ENCODE results near the gene SEMA5A.

Gene SEMA5A

DNA sequence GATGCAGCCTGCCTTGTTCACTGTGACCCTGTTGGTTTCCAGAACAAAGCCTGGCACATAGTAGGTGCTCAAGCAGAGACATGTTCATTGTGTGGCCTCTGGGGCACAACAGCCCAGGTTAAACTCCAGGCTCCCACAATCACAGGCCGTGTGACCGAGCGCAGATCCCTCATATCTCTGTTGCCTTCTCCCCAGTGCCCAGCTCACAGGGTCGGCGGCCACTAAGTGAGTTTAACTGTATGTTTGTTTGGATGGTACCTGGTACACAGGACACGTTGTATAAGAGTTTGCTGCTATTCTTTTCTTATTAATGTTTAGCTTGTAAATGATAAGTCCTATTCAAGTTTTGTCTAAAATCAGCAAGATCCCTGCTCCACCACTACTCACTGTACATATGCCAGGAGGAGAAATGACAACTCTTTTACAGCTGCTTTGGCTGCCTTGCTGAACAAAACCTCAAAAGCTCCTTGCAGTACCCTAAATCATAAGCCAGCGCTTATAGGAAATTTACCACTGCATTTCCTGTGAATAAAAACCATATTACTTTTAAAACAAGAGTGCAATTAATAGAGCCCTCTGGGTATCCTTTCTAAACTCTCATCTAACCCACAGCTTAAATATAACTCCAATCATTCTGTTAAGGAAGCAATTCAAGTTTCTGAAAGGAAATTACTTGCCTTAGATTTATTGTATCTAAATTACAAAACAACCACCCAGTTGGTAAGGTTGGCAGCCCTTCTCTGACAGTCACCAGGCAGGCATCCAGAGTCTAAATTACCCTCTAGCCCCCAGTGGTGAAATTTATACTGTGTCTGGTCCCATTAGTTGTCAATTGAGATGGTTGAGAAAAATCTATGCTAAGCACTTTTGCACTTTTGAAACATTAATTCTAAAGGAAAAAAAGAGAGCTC lies 379.4 kb downstream of the SEMA5A start:
- Histone ChIP-seq H3K4me3 (ENCODE audit: low read length in 2 of 2) (no peak overlapping the region), H3K9ac (ENCODE audit: low read depth, low read length, poor library complexity) (no peak overlapping the region), H3K18ac (ENCODE audit: low read length) (peak overlapping the region; percentile 15), H3K36me3 (replicated peaks in 1 of 2; ENCODE audit: control insufficient read depth in 2 of 2, insufficient read depth in 2 of 2, low read length in 2 of 2) (peaks cover 0 to 4% of the 10 kb centered on the region in 2 donors), H2BK15ac (ENCODE audit: low read length) (no peak overlapping the region), H3K79me1 (ENCODE audit: low read depth, low read length) (no peaks in the 10 kb centered on the region), H3K14ac (ENCODE audit: low read length) (no peak overlapping the region), H3K27ac (replicated peaks; ENCODE audit: low read length) (no peak overlapping the region), H3K4me1 (ENCODE audit: control insufficient read depth in 2 of 2, insufficient read depth in 1 of 2, low read depth in 1 of 2, low read length in 2 of 2) (peaks cover 2 to 8% of the 10 kb centered on the region in 2 donors), H3K9me3 (replicated peaks in 1 of 2; ENCODE audit: control insufficient read depth in 2 of 2, insufficient read depth in 1 of 2, low read depth in 1 of 2, low read length in 2 of 2) (peaks cover 0 to 3% of the 10 kb centered on the region in 2 donors), H3K4me2 (ENCODE audit: insufficient read depth, low read length, poor library complexity, severe bottlenecking) (no peak overlapping the region), H4K91ac (ENCODE audit: low read depth, low read length, poor library complexity) (peak overlapping the region; percentile 6), H2BK12ac (ENCODE audit: low read length) (no peak overlapping the region), H4K8ac (ENCODE audit: low read depth, low read length) (no peak overlapping the region), H3K27me3 (ENCODE audit: control insufficient read depth in 3 of 3, insufficient read depth in 3 of 3, low read depth in 1 of 3, low read length in 3 of 3) (no peaks in the 10 kb centered on the region), H3K4ac (ENCODE audit: low read length) (no peak overlapping the region), H3K23ac (ENCODE audit: low read depth, low read length, poor library complexity) (no peak overlapping the region), H2BK120ac (ENCODE audit: low read depth, low read length) (no peak overlapping the region), H2AK5ac (ENCODE audit: low read depth, low read length) (no peak overlapping the region), H2AFZ (ENCODE audit: low read length) (no peak overlapping the region), H2BK5ac (ENCODE audit: low read length) (no peak overlapping the region)
- WGBS, 2 donors (ENCODE audit: extremely low coverage in 2 of 2, insufficient read length in 2 of 2, insufficient replicate concordance in 1 of 2): no CpG with 5 or more reads among the region's 7 CpGs
- DNase-seq (ENCODE audit: low spot score): no peak

DNA sequence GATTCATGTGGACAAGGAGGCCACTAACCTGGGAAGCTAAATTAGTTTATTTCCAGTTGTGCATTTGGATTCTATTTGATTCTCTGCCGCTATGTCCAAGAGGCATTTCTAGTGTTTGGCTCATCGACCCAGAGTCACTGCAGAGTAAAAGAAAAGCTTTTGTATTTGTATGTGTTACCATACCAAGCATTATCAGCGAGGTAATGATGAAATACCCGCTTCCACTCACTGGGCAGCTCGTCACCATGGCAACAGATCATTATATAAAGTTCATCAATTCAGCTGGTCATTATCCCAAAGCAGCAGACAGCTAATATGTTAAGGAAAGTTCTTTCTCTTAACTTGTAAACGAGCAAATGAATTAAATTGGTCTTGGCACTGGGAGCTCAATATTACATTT lies 380.3 kb downstream of the SEMA5A start:
- no peak overlapping the region for H3K4ac ChIP-seq (ENCODE audit: low read length)
- no peak overlapping the region for H2AK5ac ChIP-seq (ENCODE audit: low read depth, low read length)
- H3K36me3 ChIP-seq (replicated peaks in 1 of 2; ENCODE audit: control insufficient read depth in 2 of 2, insufficient read depth in 2 of 2, low read length in 2 of 2): peaks cover 0 to 4% of the 10 kb centered on the region in 2 donors
- no peak overlapping the region for H4K8ac ChIP-seq (ENCODE audit: low read depth, low read length)
- H2AFZ ChIP-seq (ENCODE audit: low read length): no peak overlapping the region
- H2BK5ac ChIP-seq (ENCODE audit: low read length): no peak overlapping the region
- peaks cover 0 to 3% of the 10 kb centered on the region in 2 donors for H3K9me3 ChIP-seq (replicated peaks in 1 of 2; ENCODE audit: control insufficient read depth in 2 of 2, insufficient read depth in 1 of 2, low read depth in 1 of 2, low read length in 2 of 2)
- DNase-seq (ENCODE audit: low spot score): peak; percentile 23
- H3K4me3 ChIP-seq (ENCODE audit: low read length in 2 of 2): no peak overlapping the region
- H3K27me3 ChIP-seq (ENCODE audit: control insufficient read depth in 3 of 3, insufficient read depth in 3 of 3, low read depth in 1 of 3, low read length in 3 of 3): no peaks in the 10 kb centered on the region
- no peak overlapping the region for H2BK15ac ChIP-seq (ENCODE audit: low read length)
- H3K9ac ChIP-seq (ENCODE audit: low read depth, low read length, poor library complexity): no peak overlapping the region
- no peak overlapping the region for H4K91ac ChIP-seq (ENCODE audit: low read depth, low read length, poor library complexity)
- H3K4me1 ChIP-seq (ENCODE audit: control insufficient read depth in 2 of 2, insufficient read depth in 1 of 2, low read depth in 1 of 2, low read length in 2 of 2): peaks cover 2 to 8% of the 10 kb centered on the region in 2 donors
- no peak overlapping the region for H2BK120ac ChIP-seq (ENCODE audit: low read depth, low read length)
- H3K18ac ChIP-seq (ENCODE audit: low read length): no peak overlapping the region
- no peak overlapping the region for H3K23ac ChIP-seq (ENCODE audit: low read depth, low read length, poor library complexity)
- no CpG with 5 or more reads among the region's 6 CpGs for whole genome bisulfite sequencing, 2 donors (ENCODE audit: extremely low coverage in 2 of 2, insufficient read length in 2 of 2, insufficient replicate concordance in 1 of 2)
- H3K79me1 ChIP-seq (ENCODE audit: low read depth, low read length): no peaks in the 10 kb centered on the region
- H2BK12ac ChIP-seq (ENCODE audit: low read length): no peak overlapping the region
- no peak overlapping the region for H3K4me2 ChIP-seq (ENCODE audit: insufficient read depth, low read length, poor library complexity, severe bottlenecking)
- no peak overlapping the region for H3K14ac ChIP-seq (ENCODE audit: low read length)
- H3K27ac ChIP-seq (replicated peaks; ENCODE audit: low read length): no peak overlapping the region

DNA sequence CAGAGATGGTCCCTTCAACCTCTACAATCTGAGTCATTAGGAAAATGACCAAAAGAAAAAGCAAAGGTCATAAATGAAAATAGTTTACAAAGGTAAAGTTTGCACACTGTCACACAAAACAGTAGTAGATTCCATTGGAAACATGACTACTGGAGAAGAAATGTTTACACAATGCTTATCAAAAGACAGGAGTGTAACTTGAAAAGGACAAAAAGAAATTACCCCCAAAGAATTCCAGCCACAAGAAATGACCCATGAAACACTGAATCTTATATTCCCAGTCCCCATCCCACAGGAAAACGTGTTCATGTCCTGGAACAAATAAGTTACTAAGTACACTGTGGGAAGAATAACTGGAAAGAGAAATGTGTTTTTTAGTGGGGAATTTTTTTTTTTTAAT lies 385.1 kb downstream of the SEMA5A start:
- Histone ChIP-seq H3K9me3 (replicated peaks in 1 of 2; ENCODE audit: control insufficient read depth in 2 of 2, insufficient read depth in 1 of 2, low read depth in 1 of 2, low read length in 2 of 2) (no peaks in the 10 kb centered on the region), H3K4ac (ENCODE audit: low read length) (no peak overlapping the region), H4K91ac (ENCODE audit: low read depth, low read length, poor library complexity) (no peak overlapping the region), H2BK15ac (ENCODE audit: low read length) (no peak overlapping the region), H3K4me3 (ENCODE audit: low read length in 2 of 2) (no peak overlapping the region), H3K27me3 (ENCODE audit: control insufficient read depth in 3 of 3, insufficient read depth in 3 of 3, low read depth in 1 of 3, low read length in 3 of 3) (no peaks in the 10 kb centered on the region), H3K27ac (replicated peaks; ENCODE audit: low read length) (no peak overlapping the region), H2AFZ (ENCODE audit: low read length) (no peak overlapping the region), H3K14ac (ENCODE audit: low read length) (no peak overlapping the region), H2BK12ac (ENCODE audit: low read length) (no peak overlapping the region), H2AK5ac (ENCODE audit: low read depth, low read length) (no peak overlapping the region), H4K8ac (ENCODE audit: low read depth, low read length) (no peak overlapping the region), H3K23ac (ENCODE audit: low read depth, low read length, poor library complexity) (no peak overlapping the region), H3K4me2 (ENCODE audit: insufficient read depth, low read length, poor library complexity, severe bottlenecking) (no peak overlapping the region), H2BK120ac (ENCODE audit: low read depth, low read length) (no peak overlapping the region), H3K4me1 (ENCODE audit: control insufficient read depth in 2 of 2, insufficient read depth in 1 of 2, low read depth in 1 of 2, low read length in 2 of 2) (peaks cover 8 to 9% of the 10 kb centered on the region in 2 donors), H3K9ac (ENCODE audit: low read depth, low read length, poor library complexity) (no peak overlapping the region), H3K36me3 (replicated peaks in 1 of 2; ENCODE audit: control insufficient read depth in 2 of 2, insufficient read depth in 2 of 2, low read length in 2 of 2) (no peaks in the 10 kb centered on the region), H3K79me1 (ENCODE audit: low read depth, low read length) (no peaks in the 10 kb centered on the region), H2BK5ac (ENCODE audit: low read length) (no peak overlapping the region), H3K18ac (ENCODE audit: low read length) (no peak overlapping the region)
- no peak for DNase-seq (ENCODE audit: low spot score)
- WGBS, 2 donors (ENCODE audit: extremely low coverage in 2 of 2, insufficient read length in 2 of 2, insufficient replicate concordance in 1 of 2): no CpG with 5 or more reads among the region's 1 CpG

DNA sequence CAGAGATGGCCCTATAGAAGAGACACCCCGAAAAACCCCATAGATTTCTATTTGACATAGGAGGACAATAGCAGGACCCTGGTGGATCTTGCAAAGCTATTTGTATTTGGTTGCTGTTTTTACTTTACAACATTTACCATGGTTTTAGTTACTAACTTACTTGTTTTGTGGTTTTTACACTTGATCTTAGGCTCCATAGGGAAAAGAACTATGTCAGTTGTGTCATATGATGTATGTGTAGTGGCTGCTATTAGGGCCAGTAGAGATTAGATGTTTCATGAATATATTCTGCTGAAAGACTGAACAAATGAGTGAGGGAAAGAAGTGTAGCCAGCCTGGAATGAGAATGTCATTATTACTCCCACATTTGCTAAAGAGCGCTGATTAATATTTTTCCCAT lies 388.1 kb downstream of the SEMA5A start:
- Histone ChIP-seq H3K27ac (replicated peaks; ENCODE audit: low read length) (no peak overlapping the region), H3K9ac (ENCODE audit: low read depth, low read length, poor library complexity) (no peak overlapping the region), H2BK12ac (ENCODE audit: low read length) (no peak overlapping the region), H3K27me3 (ENCODE audit: control insufficient read depth in 3 of 3, insufficient read depth in 3 of 3, low read depth in 1 of 3, low read length in 3 of 3) (no peaks in the 10 kb centered on the region), H3K4me1 (ENCODE audit: control insufficient read depth in 2 of 2, insufficient read depth in 1 of 2, low read depth in 1 of 2, low read length in 2 of 2) (peaks cover 0 to 9% of the 10 kb centered on the region in 2 donors), H2AFZ (ENCODE audit: low read length) (no peak overlapping the region), H2AK5ac (ENCODE audit: low read depth, low read length) (no peak overlapping the region), H3K4ac (ENCODE audit: low read length) (no peak overlapping the region), H2BK5ac (ENCODE audit: low read length) (peak overlapping the region; percentile 70), H3K36me3 (replicated peaks in 1 of 2; ENCODE audit: control insufficient read depth in 2 of 2, insufficient read depth in 2 of 2, low read length in 2 of 2) (peaks cover 0 to 8% of the 10 kb centered on the region in 2 donors), H3K4me3 (ENCODE audit: low read length in 2 of 2) (no peak overlapping the region), H3K4me2 (ENCODE audit: insufficient read depth, low read length, poor library complexity, severe bottlenecking) (no peak overlapping the region), H3K23ac (ENCODE audit: low read depth, low read length, poor library complexity) (no peak overlapping the region), H4K8ac (ENCODE audit: low read depth, low read length) (no peak overlapping the region), H3K14ac (ENCODE audit: low read length) (no peak overlapping the region), H4K91ac (ENCODE audit: low read depth, low read length, poor library complexity) (no peak overlapping the region), H3K18ac (ENCODE audit: low read length) (no peak overlapping the region), H2BK15ac (ENCODE audit: low read length) (no peak overlapping the region), H3K9me3 (replicated peaks in 1 of 2; ENCODE audit: control insufficient read depth in 2 of 2, insufficient read depth in 1 of 2, low read depth in 1 of 2, low read length in 2 of 2) (no peaks in the 10 kb centered on the region), H2BK120ac (ENCODE audit: low read depth, low read length) (peak overlapping the region; percentile 81), H3K79me1 (ENCODE audit: low read depth, low read length) (no peaks in the 10 kb centered on the region)
- no peak for DNase-seq (ENCODE audit: low spot score)
- WGBS, 2 donors (ENCODE audit: extremely low coverage in 2 of 2, insufficient read length in 2 of 2, insufficient replicate concordance in 1 of 2): no CpG with 5 or more reads among the region's 2 CpGs
